GM12878 (cell line): ENCODE measurements around the gene DCAF11. TPM values are rescaled to one million over a fixed set of nuclear protein-coding genes. Genes with fewer than 3 reads are reported as not detected.

ENCODE experiments used
- ATAC-seq: fragments of 200-7000 bp; cut with Tn5 transposase; 3 replicates; pipeline ENCODE4 v1.9.1; 2020; ENCODE audit warnings: mild to moderate bottlenecking, moderate library complexity
- BruUV-seq: library from RNA; stranded (reverse); fragments of 400-500 nt; replicated peaks from 2 replicates; lab custom pipeline; 2021; lab: Mats Ljungman, UMichigan
- CTCF ChIA-PET: fragments of 300-600 bp; sonication (Branson Sonifier 250); formaldehyde crosslinking; extraction: SDS; loops from one replicate; lab custom pipeline; 2021; ENCODE audit warnings: inconsistent platforms; lab: Yijun Ruan, JAX
- POLR2A ChIA-PET: fragments of 350-600 bp; formaldehyde crosslinking; extraction: SDS; loops from one replicate; lab custom pipeline; 2021; ENCODE audit warnings: inconsistent platforms; lab: Charles Lee
- RAD21 ChIA-PET: fragments of 300-600 bp; sonication (Branson Sonifier 250); formaldehyde crosslinking; loops from one replicate; lab custom pipeline; 2023; ENCODE audit warnings: antibody characterized with exemption; ENCODE audit not compliant: unreplicated experiment; lab: Charles Lee
- SMC1A ChIA-PET: fragments of 300-600 bp; sonication (Branson Sonifier 250); formaldehyde crosslinking; loops from one replicate; lab custom pipeline; 2023; ENCODE audit not compliant: unreplicated experiment, uncharacterized antibody; lab: Charles Lee
- DNase-seq: peaks from one replicate; pipeline ENCODE4 v3.0.0-alpha.2; 2011; ENCODE audit warnings: low read depth, low spot score
- FAIRE-seq: peaks from 3 replicates; lab custom pipeline; 2011; peaks lifted over from hg19 to GRCh38; lab: Jason Lieb, UNC
- H2AFZ ChIP-seq: 2 replicates; pipeline ENCODE4 v1.6.0; 2011; ENCODE audit warnings: low read depth, low read length, control low read depth; ENCODE audit not compliant: control insufficient read depth
- H3K27ac ChIP-seq: 2 replicates; pipeline ENCODE4 v1.5.1; 2011; ENCODE audit warnings: control low read depth; ENCODE audit not compliant: control insufficient read depth, insufficient read depth
- H3K27me3 ChIP-seq, 2 experiments: replicated peaks in 1 of 2; 2 replicates each; pipeline versions ENCODE4 v1.6.0 to v1.6.1; 2011; ENCODE audit warnings: low read length in 1 of 2; ENCODE audit not compliant: control insufficient read depth in 2 of 2, insufficient read depth in 2 of 2
- H3K36me3 ChIP-seq, 2 experiments: 2 replicates each; pipeline ENCODE4 v1.5.1; 2011; ENCODE audit warnings: low read length in 1 of 2; ENCODE audit not compliant: control insufficient read depth in 2 of 2, insufficient read depth in 2 of 2
- H3K4me1 ChIP-seq: 2 replicates; pipeline ENCODE4 v1.6.1; 2011; ENCODE audit warnings: mild to moderate bottlenecking, low read length, moderate library complexity, mixed read lengths; ENCODE audit not compliant: control insufficient read depth, insufficient read depth
- H3K4me2 ChIP-seq: 2 replicates; pipeline ENCODE4 v1.6.0; 2011; ENCODE audit warnings: control low read depth; ENCODE audit not compliant: control insufficient read depth, insufficient read depth
- H3K4me3 ChIP-seq: fragments of 200-600 bp; sonication (generic); 2 replicates; pipeline ENCODE4 v1.5.1; 2016
- H3K79me2 ChIP-seq: 2 replicates; pipeline ENCODE4 v1.6.0; 2011; ENCODE audit warnings: low read length; ENCODE audit not compliant: control insufficient read depth, insufficient read depth
- H3K9ac ChIP-seq: 2 replicates; pipeline ENCODE4 v1.8.0; 2011; ENCODE audit warnings: low read length, control low read depth, mixed read lengths; ENCODE audit not compliant: control insufficient read depth, insufficient read depth
- H3K9me3 ChIP-seq: replicated peaks from 3 replicates; pipeline ENCODE4 v1.5.1; 2011; ENCODE audit warnings: mild to moderate bottlenecking, low read length; ENCODE audit not compliant: control insufficient read depth, insufficient read depth
- H4K20me1 ChIP-seq: 2 replicates; pipeline ENCODE4 v1.6.0; 2011; ENCODE audit not compliant: control insufficient read depth, insufficient read depth
- CBFB ChIP-seq: IDR thresholded peaks from 2 replicates; pipeline ENCODE4 v1.6.1; 2016; ENCODE audit warnings: antibody characterized with exemption, low read depth
- ESRRA ChIP-seq: IDR thresholded peaks from 2 replicates; pipeline ENCODE4 v1.6.1; 2012; ENCODE audit warnings: mild to moderate bottlenecking, low read length, improper control_type of control experiment
- POLR2A ChIP-seq: IDR thresholded peaks from 2 replicates; pipeline ENCODE4 v1.6.1; 2011; ENCODE audit warnings: low read depth, mild to moderate bottlenecking, low read length
- POLR2AphosphoS5 ChIP-seq: IDR thresholded peaks from 2 replicates; pipeline ENCODE4 v1.6.1; 2011; ENCODE audit warnings: mild to moderate bottlenecking, low read length, inconsistent platforms
- SIN3A ChIP-seq: IDR thresholded peaks from 2 replicates; pipeline ENCODE4 v1.6.1; 2012; ENCODE audit warnings: low read depth, low read length, improper control_type of control experiment
- SREBF1 ChIP-seq: IDR thresholded peaks from 2 replicates; pipeline ENCODE4 v1.6.1; 2012; ENCODE audit warnings: mild to moderate bottlenecking, low read length
- STAT3 ChIP-seq: IDR thresholded peaks from 2 replicates; pipeline ENCODE4 v1.6.1; 2011; ENCODE audit warnings: low read depth, low read length, improper control_type of control experiment
- SUZ12 ChIP-seq: fragments of 200-600 bp; sonication (generic); IDR thresholded peaks from one replicate; pipeline ENCODE4 v1.6.1; 2018; ENCODE audit warnings: antibody characterized with exemption, mild to moderate bottlenecking; ENCODE audit not compliant: unreplicated experiment
- ZBED1 ChIP-seq: IDR thresholded peaks from 2 replicates; pipeline ENCODE4 v1.6.1; 2016; ENCODE audit warnings: borderline replicate concordance
- WGBS: methylation state at CpG from one replicate; pipeline ENCODE4 v1.1.6; 2016; ENCODE audit warnings: low lambda C conversion rate; ENCODE audit not compliant: insufficient replicate concordance, insufficient coverage; ENCODE audit errors: missing lambda C conversion rate; 5-methylcytosine and 5-hydroxymethylcytosine counted together
- in situ Hi-C: fragments of 300-500 bp; cut with MboI; formaldehyde crosslinking; loops from 9 replicates; pipeline ENCODE4 v1.14.3; 2018; ENCODE audit warnings: mixed read lengths
- intact Hi-C: fragments of 100-400 bp; cut with micrococcal nuclease; formaldehyde crosslinking; loops from one replicate; pipeline ENCODE4 v1.14.2; 2022; ENCODE audit not compliant: unreplicated experiment
- polyA plus RNA-seq, 11 experiments: library from polyadenylated mRNA; depleted of rRNA in 4 of 11; unstranded in 6 of 11; stranded (reverse) in 5 of 11; fragments of >200 nt; fragmentation: Nextera tagmentation in 4 of 11; fragmentation: Illumina TruSeq in 1 of 11; extraction: Ambion mirVana in 4 of 11; extraction: Trizol in 1 of 11; gene quantifications; 1 replicate in 1 of 11; 2 replicates in 10 of 11; pipeline versions ENCODE4 v1.2.1 to v1.2.3, GENCODE V29; 2011 to 2016; ENCODE audit warnings: inconsistent platforms in 2 of 11, missing spikeins in 2 of 11, low read depth in 1 of 11
- total RNA-seq, 4 experiments: library from RNA; depleted of rRNA in 3 of 4; stranded (reverse); fragments of >200 nt in 3 of 4; fragmentation: Illumina TruSeq in 1 of 4; extraction: Trizol in 1 of 4; gene quantifications; 2 replicates each; pipeline versions ENCODE4 v1.2.1 to v1.2.3, GENCODE V29; 2013 to 2021
- TF ChIP-seq, protein P1 (sequence below): IDR thresholded peaks from 2 replicates; pipeline ENCODE4 v1.6.1; 2012; ENCODE audit warnings: low read depth, low read length, improper control_type of control experiment
- TF ChIP-seq, protein P2 (sequence below): IDR thresholded peaks from 2 replicates; pipeline ENCODE4 v1.6.1; 2011; ENCODE audit warnings: low read depth, low read length, improper control_type of control experiment, borderline replicate concordance
- TF ChIP-seq, protein P3 (sequence below): fragments of 450-650 bp; IDR thresholded peaks from 2 replicates; pipeline ENCODE4 v1.6.1; 2017; ENCODE audit warnings: low read depth, mild to moderate bottlenecking, moderate library complexity

The DCAF11 gene
- total and polyA plus RNA-seq, 10 of the 15 experiments (the other 5 are each of a cell fraction or from before 2014, with no cell fraction given) = 13.4 to 91.2 (median 68.7) TPM

DNA sequence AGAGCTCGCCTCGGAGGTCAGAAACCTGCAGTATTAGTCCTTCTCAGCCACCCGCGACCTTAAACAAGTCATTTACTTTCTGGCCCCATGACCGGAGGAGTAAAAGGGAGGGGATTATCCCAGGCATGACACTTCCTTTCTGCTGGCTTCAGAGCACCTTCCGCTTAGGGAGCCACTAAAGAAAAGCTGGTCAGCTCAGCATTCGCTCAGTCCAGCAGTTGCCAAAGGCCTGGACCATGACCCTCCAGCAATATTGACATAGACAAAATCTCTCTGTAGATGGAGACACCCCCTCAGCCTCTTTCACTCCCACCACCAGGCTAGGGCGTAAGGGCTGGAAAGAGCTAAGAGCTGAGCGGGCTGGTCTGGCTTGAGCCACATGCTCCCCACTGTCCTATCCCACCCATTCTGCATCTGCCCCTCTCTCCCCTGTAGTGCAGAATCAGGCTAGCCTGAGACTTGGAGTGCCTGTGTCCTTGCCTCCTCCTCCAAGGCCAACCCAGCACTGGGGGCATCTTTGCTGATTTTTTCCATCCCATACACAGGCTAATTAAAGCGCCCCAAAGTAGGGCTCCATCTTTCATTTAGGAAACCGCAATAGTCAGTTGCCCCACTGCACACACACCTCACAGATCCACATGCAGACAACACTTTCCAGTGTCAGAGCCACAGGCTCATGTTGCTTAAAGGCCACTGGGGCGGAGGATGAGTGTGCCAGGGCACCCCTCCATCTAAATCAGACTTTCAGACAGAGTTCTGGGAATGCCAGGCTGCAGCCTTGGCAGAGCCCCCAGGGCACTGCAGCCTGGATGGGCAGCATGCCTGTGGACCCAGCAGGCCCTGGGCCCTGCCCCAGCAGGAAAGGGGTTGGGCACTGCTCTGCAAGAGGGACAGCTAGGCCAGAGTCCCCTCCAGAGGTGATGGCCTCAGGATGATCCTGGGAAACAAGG is 47.2 kb upstream of the DCAF11 start:
- no peak overlapping the region for H3K27ac ChIP-seq
- no peaks in the 10 kb centered on the region for H3K79me2 ChIP-seq
- CTCF ChIA-PET = interaction anchor here (0.5 to 2.7 kb wide), 6 partner anchors 9 to 507 kb away, joined by 3 to 10 read pairs (median 5); no protein-coding TSS in a partner anchor
- peaks cover 0 to 2% of the 10 kb centered on the region in 2 experiments; a peak in 3 of 4 replicates for H3K27me3 ChIP-seq
- in situ Hi-C loops = no loop called here
- H2AFZ ChIP-seq = no peak overlapping the region
- WGBS = 65% methylated on average over 12 of the region's 12 CpGs
- H3K4me1 ChIP-seq = no peaks in the 10 kb centered on the region
- FAIRE-seq = no peak
- no peak overlapping the region for H3K4me2 ChIP-seq
- POLR2A ChIA-PET = interaction anchor here (1.2 kb wide), 1 partner anchor 13 kb away, joined by 3 read pairs; no protein-coding TSS in a partner anchor
- no peaks in the 10 kb centered on the region; the same call in 1 of the 2 replicates for H4K20me1 ChIP-seq
- no peak overlapping the region for H3K4me3 ChIP-seq
- no TSS peak for BruUV-seq
- H3K36me3 ChIP-seq = no peaks in the 10 kb centered on the region
- TF ChIP-seq ZBED1 (no peak), SREBF1 (no peak), POLR2A (no peak), SIN3A (no peak), CBFB (no peak), STAT3 (no peak), POLR2AphosphoS5 (no peak), ESRRA (no peak), SUZ12 (no peak)
- TF ChIP-seq, protein P1, sequence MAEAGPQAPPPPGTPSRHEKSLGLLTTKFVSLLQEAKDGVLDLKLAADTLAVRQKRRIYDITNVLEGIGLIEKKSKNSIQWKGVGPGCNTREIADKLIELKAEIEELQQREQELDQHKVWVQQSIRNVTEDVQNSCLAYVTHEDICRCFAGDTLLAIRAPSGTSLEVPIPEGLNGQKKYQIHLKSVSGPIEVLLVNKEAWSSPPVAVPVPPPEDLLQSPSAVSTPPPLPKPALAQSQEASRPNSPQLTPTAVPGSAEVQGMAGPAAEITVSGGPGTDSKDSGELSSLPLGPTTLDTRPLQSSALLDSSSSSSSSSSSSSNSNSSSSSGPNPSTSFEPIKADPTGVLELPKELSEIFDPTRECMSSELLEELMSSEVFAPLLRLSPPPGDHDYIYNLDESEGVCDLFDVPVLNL = no peak
- TF ChIP-seq, protein P2, sequence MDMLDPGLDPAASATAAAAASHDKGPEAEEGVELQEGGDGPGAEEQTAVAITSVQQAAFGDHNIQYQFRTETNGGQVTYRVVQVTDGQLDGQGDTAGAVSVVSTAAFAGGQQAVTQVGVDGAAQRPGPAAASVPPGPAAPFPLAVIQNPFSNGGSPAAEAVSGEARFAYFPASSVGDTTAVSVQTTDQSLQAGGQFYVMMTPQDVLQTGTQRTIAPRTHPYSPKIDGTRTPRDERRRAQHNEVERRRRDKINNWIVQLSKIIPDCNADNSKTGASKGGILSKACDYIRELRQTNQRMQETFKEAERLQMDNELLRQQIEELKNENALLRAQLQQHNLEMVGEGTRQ = no peak
- TF ChIP-seq, protein P3, sequence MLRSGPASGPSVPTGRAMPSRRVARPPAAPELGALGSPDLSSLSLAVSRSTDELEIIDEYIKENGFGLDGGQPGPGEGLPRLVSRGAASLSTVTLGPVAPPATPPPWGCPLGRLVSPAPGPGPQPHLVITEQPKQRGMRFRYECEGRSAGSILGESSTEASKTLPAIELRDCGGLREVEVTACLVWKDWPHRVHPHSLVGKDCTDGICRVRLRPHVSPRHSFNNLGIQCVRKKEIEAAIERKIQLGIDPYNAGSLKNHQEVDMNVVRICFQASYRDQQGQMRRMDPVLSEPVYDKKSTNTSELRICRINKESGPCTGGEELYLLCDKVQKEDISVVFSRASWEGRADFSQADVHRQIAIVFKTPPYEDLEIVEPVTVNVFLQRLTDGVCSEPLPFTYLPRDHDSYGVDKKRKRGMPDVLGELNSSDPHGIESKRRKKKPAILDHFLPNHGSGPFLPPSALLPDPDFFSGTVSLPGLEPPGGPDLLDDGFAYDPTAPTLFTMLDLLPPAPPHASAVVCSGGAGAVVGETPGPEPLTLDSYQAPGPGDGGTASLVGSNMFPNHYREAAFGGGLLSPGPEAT = no peak
- DNase-seq = no peak
- RAD21 ChIA-PET = interaction anchor here (1.1 to 1.3 kb wide), 2 partner anchors 19 to 41 kb away, joined by 3 read pairs; no protein-coding TSS in a partner anchor
- no peak overlapping the region for H3K9ac ChIP-seq
- no peak; the same call in 2 of the 3 replicates for ATAC-seq
- H3K9me3 ChIP-seq = no peaks in the 10 kb centered on the region
- intact Hi-C loops = no loop called here
- SMC1A ChIA-PET = interaction anchor here (1.7 kb wide), 1 partner anchor 41 kb away, joined by 6 read pairs; no protein-coding TSS in a partner anchor
